ENCODE measurements around the gene BARX1. TPM values are rescaled to one million over a fixed set of nuclear protein-coding genes. Genes with fewer than 3 reads are reported as not detected.

Gene BARX1
- total RNA-seq, 1 donor from 2014 or later: not detected

- Histone ChIP-seq H3K4me1 (no peaks in the 10 kb centered on the region), H3K27me3 (no peaks in the 10 kb centered on the region), H3K4me3 (no peak overlapping the region), H3K9me3 (no peaks in the 10 kb centered on the region), H3K27ac (no peak overlapping the region), H3K36me3 (no peaks in the 10 kb centered on the region)
- no peak for DNase-seq (ENCODE audit: extremely low spot score in 2 of 2)
- intact Hi-C loops (cut with DNase I): no loop called here
- TF ChIP-seq, protein P1, sequence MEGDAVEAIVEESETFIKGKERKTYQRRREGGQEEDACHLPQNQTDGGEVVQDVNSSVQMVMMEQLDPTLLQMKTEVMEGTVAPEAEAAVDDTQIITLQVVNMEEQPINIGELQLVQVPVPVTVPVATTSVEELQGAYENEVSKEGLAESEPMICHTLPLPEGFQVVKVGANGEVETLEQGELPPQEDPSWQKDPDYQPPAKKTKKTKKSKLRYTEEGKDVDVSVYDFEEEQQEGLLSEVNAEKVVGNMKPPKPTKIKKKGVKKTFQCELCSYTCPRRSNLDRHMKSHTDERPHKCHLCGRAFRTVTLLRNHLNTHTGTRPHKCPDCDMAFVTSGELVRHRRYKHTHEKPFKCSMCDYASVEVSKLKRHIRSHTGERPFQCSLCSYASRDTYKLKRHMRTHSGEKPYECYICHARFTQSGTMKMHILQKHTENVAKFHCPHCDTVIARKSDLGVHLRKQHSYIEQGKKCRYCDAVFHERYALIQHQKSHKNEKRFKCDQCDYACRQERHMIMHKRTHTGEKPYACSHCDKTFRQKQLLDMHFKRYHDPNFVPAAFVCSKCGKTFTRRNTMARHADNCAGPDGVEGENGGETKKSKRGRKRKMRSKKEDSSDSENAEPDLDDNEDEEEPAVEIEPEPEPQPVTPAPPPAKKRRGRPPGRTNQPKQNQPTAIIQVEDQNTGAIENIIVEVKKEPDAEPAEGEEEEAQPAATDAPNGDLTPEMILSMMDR (IDR thresholded peaks at IDR 0.05): no peak
- TF ChIP-seq POLR2A (IDR thresholded peaks at IDR 0.05): no peak
- TF ChIP-seq POLR2AphosphoS5 (IDR thresholded peaks at IDR 0.05; ENCODE audit: insufficient read depth in 1 of 2, low read depth in 1 of 2): no peak
Measured at GRCh38 chr9:93916358-93916757, 38.8 kb downstream of the BARX1 start.

GRCh38 chr9:93911801-93912554 is 43.2 kb downstream of the BARX1 start:
- H3K27me3 ChIP-seq: no peaks in the 10 kb centered on the region
- TF ChIP-seq POLR2A (IDR thresholded peaks at IDR 0.05) (no peak), POLR2AphosphoS5 (IDR thresholded peaks at IDR 0.05; ENCODE audit: insufficient read depth in 1 of 2, low read depth in 1 of 2) (no peak)
- TF ChIP-seq, protein P1 (IDR thresholded peaks at IDR 0.05): no peak
- H3K4me1 ChIP-seq: no peaks in the 10 kb centered on the region
- no peaks in the 10 kb centered on the region for H3K9me3 ChIP-seq
- H3K36me3 ChIP-seq: no peaks in the 10 kb centered on the region
- intact Hi-C loops (cut with DNase I): no loop called here
- H3K4me3 ChIP-seq: no peak overlapping the region
- no peak overlapping the region for H3K27ac ChIP-seq
- DNase-seq (ENCODE audit: extremely low spot score in 2 of 2): no peak

- H3K27ac ChIP-seq: no peak overlapping the region
- TF ChIP-seq, protein P1 (IDR thresholded peaks at IDR 0.05): no peak
- no peak for TF ChIP-seq POLR2A (IDR thresholded peaks at IDR 0.05)
- no peak for TF ChIP-seq POLR2AphosphoS5 (IDR thresholded peaks at IDR 0.05; ENCODE audit: insufficient read depth in 1 of 2, low read depth in 1 of 2)
- no peak overlapping the region for H3K4me3 ChIP-seq
- H3K4me1 ChIP-seq: no peaks in the 10 kb centered on the region
- no peak for DNase-seq (ENCODE audit: extremely low spot score in 2 of 2)
- H3K36me3 ChIP-seq: no peaks in the 10 kb centered on the region
- H3K9me3 ChIP-seq: no peaks in the 10 kb centered on the region
- intact Hi-C loops (cut with DNase I): no loop called here
- H3K27me3 ChIP-seq: no peaks in the 10 kb centered on the region
Measured at GRCh38 chr9:93911136-93911745, 43.9 kb downstream of the BARX1 start.

GRCh38 chr9:93910598-93910997 is 44.6 kb downstream of the BARX1 start:
- no peak for DNase-seq (ENCODE audit: extremely low spot score in 2 of 2)
- no peaks in the 10 kb centered on the region for H3K9me3 ChIP-seq
- no peaks in the 10 kb centered on the region for H3K27me3 ChIP-seq
- no peak for TF ChIP-seq POLR2A (IDR thresholded peaks at IDR 0.05)
- no peak for TF ChIP-seq POLR2AphosphoS5 (IDR thresholded peaks at IDR 0.05; ENCODE audit: insufficient read depth in 1 of 2, low read depth in 1 of 2)
- TF ChIP-seq, protein P1 (IDR thresholded peaks at IDR 0.05): no peak
- H3K27ac ChIP-seq: no peak overlapping the region
- no peaks in the 10 kb centered on the region for H3K4me1 ChIP-seq
- no peaks in the 10 kb centered on the region for H3K36me3 ChIP-seq
- H3K4me3 ChIP-seq: no peak overlapping the region
- intact Hi-C loops (cut with DNase I): no loop called here

DNA sequence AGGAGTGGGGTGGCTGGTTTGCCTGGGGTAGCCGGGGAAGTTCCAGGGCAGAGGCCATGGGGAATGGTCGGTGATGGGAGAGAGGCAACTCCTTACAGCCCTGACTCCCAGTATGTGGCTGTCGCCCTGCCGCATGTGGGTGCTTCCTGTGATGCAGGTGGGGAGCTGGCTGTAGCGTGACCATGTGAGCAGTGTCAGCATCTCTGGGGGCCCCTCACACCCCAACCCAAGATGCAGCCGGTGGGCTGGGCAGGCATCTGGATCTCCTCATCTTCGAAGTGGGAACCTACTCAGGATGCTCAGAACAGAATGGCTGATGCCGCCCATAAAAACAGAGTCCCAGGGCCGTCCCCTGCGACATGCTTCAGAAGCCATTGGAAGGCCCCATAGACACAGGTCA is 45.0 kb downstream of the BARX1 start:
- no peak for DNase-seq (ENCODE audit: extremely low spot score in 2 of 2)
- H3K9me3 ChIP-seq: no peaks in the 10 kb centered on the region
- H3K4me1 ChIP-seq: no peaks in the 10 kb centered on the region
- no peak overlapping the region for H3K4me3 ChIP-seq
- H3K27me3 ChIP-seq: no peaks in the 10 kb centered on the region
- no peak for TF ChIP-seq POLR2AphosphoS5 (IDR thresholded peaks at IDR 0.05; ENCODE audit: insufficient read depth in 1 of 2, low read depth in 1 of 2)
- no peak for TF ChIP-seq POLR2A (IDR thresholded peaks at IDR 0.05)
- TF ChIP-seq, protein P1 (IDR thresholded peaks at IDR 0.05): no peak
- intact Hi-C loops (cut with DNase I): no loop called here
- no peaks in the 10 kb centered on the region for H3K36me3 ChIP-seq
- no peak overlapping the region for H3K27ac ChIP-seq

All from vagina (tissue), 2 donors.